K562 (cell line): ENCODE measurements around the gene INPP1.

ENCODE experiments used
- EGR1 ChIP-seq: fragments of 450-650 bp; conservative IDR thresholded peaks from 2 replicates; pipeline ENCODE4 v1.6.1; 2017; ENCODE audit warnings: mild to moderate bottlenecking
- HNRNPUL1 ChIP-seq: fragments of 200-400 bp; formaldehyde crosslinking; IDR thresholded peaks from 2 replicates; pipeline ENCODE4 v1.6.1; 2017; ENCODE audit warnings: low read length
- POLR2A ChIP-seq: fragments of 450-650 bp; conservative IDR thresholded peaks from 2 replicates; pipeline ENCODE4 v1.6.1; 2016
- XRCC5 ChIP-seq: fragments of 200-400 bp; formaldehyde crosslinking; IDR thresholded peaks from 2 replicates; pipeline ENCODE4 v1.6.1; 2017; ENCODE audit warnings: low read depth, mild to moderate bottlenecking, low read length
- ZNF551 ChIP-seq: fragments of 250-450 bp; sonication (Bioruptor Pico); IDR thresholded peaks from 2 replicates; pipeline ENCODE4 v1.5.0; 2021; ENCODE audit warnings: mild to moderate bottlenecking, moderate library complexity

GRCh38 chr2:190351955-190352354 lies 8.6 kb downstream of the INPP1 start:
- TF ChIP-seq HNRNPUL1 (no peak), ZNF551 (CRISPR knock-in tag) (no peak), XRCC5 (no peak), POLR2A (no peak), EGR1 (no peak)
